K562 (cell line): ENCODE data around the gene PDZK1IP1. TPM values are rescaled to one million over a fixed set of nuclear protein-coding genes. Genes with fewer than 3 reads are reported as not detected.
A peak's percentile ranks its signal among the peaks of the same experiment; 100 is the strongest.

ENCODE experiments used
- ARID1B ChIP-seq: fragments of 450-650 bp; IDR thresholded peaks from 2 replicates; pipeline ENCODE4 v1.6.1; 2016; ENCODE audit warnings: antibody characterized with exemption, mild to moderate bottlenecking, inconsistent platforms
- ARNT ChIP-seq, 2 experiments: fragments of 450-650 bp; IDR thresholded peaks; 2 replicates each; pipeline ENCODE4 v1.6.1; 2016; ENCODE audit warnings: mild to moderate bottlenecking in 1 of 2
- BDP1 ChIP-seq: IDR thresholded peaks from 3 replicates; pipeline ENCODE4 v1.6.1; 2011; ENCODE audit not compliant: insufficient read length, insufficient read depth
- CHD2 ChIP-seq: IDR thresholded peaks from 2 replicates; pipeline ENCODE4 v1.6.1; 2011; ENCODE audit warnings: low read depth, low read length
- FOXM1 ChIP-seq, 2 experiments: fragments of 450-650 bp in 1 of 2; sonication (generic) in 1 of 2; formaldehyde crosslinking in 1 of 2; IDR thresholded peaks; 2 replicates each; pipeline versions ENCODE4 v1.6.1 to v1.9.0; 2017 to 2022; ENCODE audit warnings: low read depth in 2 of 2, mild to moderate bottlenecking in 2 of 2, missing genetic modification reagents in 1 of 2, moderate library complexity in 1 of 2
- GTF2B ChIP-seq: IDR thresholded peaks from 2 replicates; pipeline ENCODE4 v1.6.1; 2011; ENCODE audit not compliant: insufficient read length; ENCODE audit errors: extremely low read depth
- HDGF ChIP-seq: fragments of 450-650 bp; IDR thresholded peaks from 2 replicates; pipeline ENCODE4 v1.6.1; 2016
- MBD1 ChIP-seq: fragments of 250-450 bp; sonication (Bioruptor Pico); IDR thresholded peaks from 2 replicates; pipeline ENCODE4 v1.8.0; 2022; ENCODE audit warnings: inconsistent platforms
- MTA2 ChIP-seq: fragments of 450-650 bp; IDR thresholded peaks from 2 replicates; pipeline ENCODE4 v1.6.1; 2016; ENCODE audit warnings: low read depth
- NKRF ChIP-seq: fragments of 450-650 bp; IDR thresholded peaks from 2 replicates; pipeline ENCODE4 v1.6.1; 2016; ENCODE audit warnings: borderline replicate concordance
- POLR2AphosphoS2 ChIP-seq: IDR thresholded peaks from 2 replicates; pipeline ENCODE4 v1.6.1; 2012; ENCODE audit warnings: low read length, improper control_type of control experiment
- PTBP1 ChIP-seq: fragments of 200-400 bp; formaldehyde crosslinking; IDR thresholded peaks from 2 replicates; pipeline ENCODE4 v1.6.1; 2017; ENCODE audit warnings: low read depth, low read length
- PTRF ChIP-seq: fragments of 450-650 bp; IDR thresholded peaks from 2 replicates; pipeline ENCODE4 v1.6.1; 2016; ENCODE audit warnings: mild to moderate bottlenecking, missing genetic modification characterization, missing compliant biosample characterization
- SAFB ChIP-seq: fragments of 200-400 bp; formaldehyde crosslinking; IDR thresholded peaks from 2 replicates; pipeline ENCODE4 v1.6.1; 2017; ENCODE audit warnings: low read depth, low read length, borderline replicate concordance
- SLC30A9 ChIP-seq: fragments of 250-450 bp; sonication (Bioruptor Pico); IDR thresholded peaks from 2 replicates; pipeline ENCODE4 v1.8.0; 2022; ENCODE audit warnings: mild to moderate bottlenecking, moderate library complexity
- SMC3 ChIP-seq: conservative IDR thresholded peaks from 2 replicates; pipeline ENCODE4 v1.6.1; 2011; ENCODE audit warnings: low read depth, low read length, improper control_type of control experiment; ENCODE audit not compliant: insufficient read depth
- TBL1XR1 ChIP-seq, 2 experiments: IDR thresholded peaks; 2 replicates each; pipeline ENCODE4 v1.6.1; 2012; ENCODE audit warnings: improper control_type of control experiment in 2 of 2, low read length in 2 of 2, mild to moderate bottlenecking in 1 of 2
- U2AF1 ChIP-seq: fragments of 200-400 bp; formaldehyde crosslinking; optimal IDR thresholded peaks from 2 replicates; pipeline ENCODE3; 2017; ENCODE audit warnings: mild to moderate bottlenecking, low read depth, low read length, moderate library complexity
- ZBTB26 ChIP-seq: fragments of 450-650 bp; formaldehyde crosslinking; IDR thresholded peaks from 2 replicates; pipeline ENCODE4 v1.4.0; 2022; ENCODE audit warnings: missing genetic modification characterization
- ZNF133 ChIP-seq: fragments of 250-450 bp; sonication (Bioruptor Pico); IDR thresholded peaks from 2 replicates; pipeline ENCODE4 v1.4.0; 2020; ENCODE audit warnings: mild to moderate bottlenecking
- ZNF395 ChIP-seq: fragments of 200-800 bp; sonication (Bioruptor generic); IDR thresholded peaks from 2 replicates; pipeline ENCODE4 v1.6.1; 2017; ENCODE audit warnings: missing genetic modification characterization, missing compliant biosample characterization
- ZNF644 ChIP-seq: fragments of 200-800 bp; sonication (Bioruptor generic); IDR thresholded peaks from 2 replicates; pipeline ENCODE4 v1.6.1; 2016; ENCODE audit warnings: low read depth, missing genetic modification characterization, missing compliant biosample characterization
- polyA plus RNA-seq, 8 experiments: library from polyadenylated mRNA; depleted of rRNA in 4 of 8; stranded (reverse) in 5 of 8; unstranded in 3 of 8; fragments of >200 nt; fragmentation: Nextera tagmentation in 2 of 8; fragmentation: Illumina TruSeq in 1 of 8; extraction: Ambion mirVana in 2 of 8; extraction: Trizol in 1 of 8; gene quantifications; 2 replicates each; pipeline versions ENCODE4 v1.2.1 to v1.2.3, GENCODE V29; 2011 to 2014; ENCODE audit warnings: inconsistent platforms in 1 of 8, missing spikeins in 1 of 8
- total RNA-seq, 7 experiments: library from RNA; depleted of rRNA in 6 of 7; stranded (reverse); fragments of >200 nt in 6 of 7; fragmentation: Illumina TruSeq in 2 of 7; extraction: Trizol in 2 of 7; gene quantifications; 2 replicates each; pipeline versions ENCODE4 v1.2.1 to v1.2.3, GENCODE V29; 2011 to 2021; ENCODE audit warnings: low replicate concordance in 1 of 7
- TF ChIP-seq, protein P1 (sequence below): fragments of 250-450 bp; sonication (Bioruptor Pico); IDR thresholded peaks from 2 replicates; pipeline ENCODE4 v1.8.0; 2021; ENCODE audit warnings: moderate library complexity, mild to moderate bottlenecking, inconsistent platforms

Gene PDZK1IP1
- total and polyA plus RNA-seq, 9 of the 15 experiments (the other 6 are each of a cell fraction or from before 2014, with no cell fraction given), result 0.17 to 0.68 (median 0.53) TPM; not detected in 2

DNA sequence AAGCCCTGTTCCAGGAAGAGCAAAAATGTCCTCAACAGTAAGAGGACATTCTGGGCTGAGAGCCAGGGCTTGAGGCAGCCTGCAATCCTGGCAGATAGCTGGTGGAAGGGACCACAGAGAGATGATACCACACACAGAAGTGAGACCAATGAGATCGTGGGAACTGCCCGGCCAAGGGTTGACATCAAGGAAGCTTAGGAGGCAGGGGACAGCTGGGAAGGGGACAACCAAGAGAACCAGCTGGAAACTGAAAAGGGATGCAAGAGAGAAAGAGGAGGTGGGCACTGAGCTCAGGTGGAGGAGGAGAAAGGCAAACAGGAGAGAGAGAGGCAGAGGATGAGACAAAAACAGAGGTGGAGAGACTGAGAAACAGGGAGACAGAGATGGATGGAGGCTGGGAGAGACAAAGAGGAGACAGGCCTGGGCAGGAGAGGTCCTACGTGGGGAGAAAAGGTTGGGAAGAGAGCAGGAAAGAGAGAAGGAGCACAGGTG lies 9.2 kb downstream of the PDZK1IP1 start (continued):
- TF ChIP-seq MBD1 (CRISPR knock-in tag) (no peak), PTRF (no peak), ARNT (IDR thresholded peaks at IDR 0.05) (no peak), SMC3 (no peak), FOXM1 (IDR thresholded peaks at IDR 0.05; ENCODE audit: low read depth) (no peak), FOXM1 (CRISPR knock-in tag; IDR thresholded peaks at IDR 0.05; ENCODE audit: low read depth) (no peak), PTBP1 (no peak), ZNF644 (tag) (no peak), ZNF133 (CRISPR knock-in tag) (peak; percentile 28; the same call in 1 of the 2 replicates), TBL1XR1 (IDR thresholded peaks at IDR 0.05; ENCODE audit: low read length in 2 of 2) (no peak), GTF2B (no peak), BDP1 (no peak), U2AF1 (no peak), ZNF395 (CRISPR knock-in tag) (no peak), CHD2 (no peak), ZBTB26 (CRISPR knock-in tag) (peak; percentile 93), NKRF (peak; percentile 82; the same call in 1 of the 2 replicates), ARID1B (no peak), POLR2AphosphoS2 (no peak), SAFB (no peak), MTA2 (no peak), SLC30A9 (no peak), HDGF (peak; percentile 100)
- TF ChIP-seq, protein P1, sequence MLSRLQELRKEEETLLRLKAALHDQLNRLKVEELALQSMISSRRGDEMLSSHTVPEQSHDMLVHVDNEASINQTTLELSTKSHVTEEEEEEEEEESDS (CRISPR knock-in tag), result no peak
